Keratinocyte (primary cell): ENCODE data around the gene CXCL10.

ENCODE experiments used
- EZH2 ChIP-seq: IDR thresholded peaks from one replicate; pipeline ENCODE4 v1.6.1; 2012; ENCODE audit warnings: inconsistent platforms, mild to moderate bottlenecking, low read length, moderate library complexity
- TF ChIP-seq, protein P1 (sequence below), 3 experiments: IDR thresholded peaks in 1 of 3; conservative IDR thresholded peaks in 1 of 3; optimal IDR thresholded peaks in 1 of 3; 2 replicates in 2 of 3; 3 replicates in 1 of 3; pipeline versions ENCODE3 to v1.5.1; 2011; ENCODE audit warnings: low read length in 3 of 3, mild to moderate bottlenecking in 3 of 3, moderate library complexity in 2 of 3, control low read depth in 1 of 3, inconsistent platforms in 1 of 3; ENCODE audit not compliant: insufficient read depth in 2 of 3; ENCODE audit errors: extremely low read depth in 1 of 3

DNA sequence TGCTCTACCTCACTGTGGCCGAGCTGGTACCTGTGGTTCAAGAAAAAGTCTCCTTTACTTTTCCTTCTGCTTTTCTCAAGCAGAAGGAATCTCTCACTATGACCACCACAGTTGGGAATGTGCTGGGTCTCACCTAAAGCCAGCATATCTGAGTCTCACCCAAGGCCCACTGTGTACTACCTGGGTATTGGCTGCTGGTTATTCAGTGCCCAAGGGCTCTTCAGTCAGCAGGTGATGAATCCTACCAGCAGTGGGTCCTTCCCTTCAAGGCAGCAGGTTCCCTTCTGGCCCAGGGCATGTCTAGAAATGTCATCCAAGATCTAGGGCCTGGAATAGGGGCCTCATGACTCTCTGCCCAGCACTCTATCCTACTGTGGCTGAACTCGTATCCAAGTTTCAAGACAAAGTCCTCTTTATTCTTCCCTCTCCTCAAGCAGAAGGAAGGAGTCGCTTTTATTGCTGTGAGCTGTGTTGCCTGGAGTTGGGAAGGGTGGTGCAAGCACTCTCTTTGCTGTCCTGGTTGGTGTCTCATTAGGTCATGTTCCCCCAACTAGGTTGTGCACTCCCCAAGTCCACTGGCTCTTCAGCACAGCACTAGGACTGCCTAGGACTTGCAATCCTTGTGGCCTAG lies 6.1 kb downstream of the CXCL10 start:
- TF ChIP-seq, protein P1, sequence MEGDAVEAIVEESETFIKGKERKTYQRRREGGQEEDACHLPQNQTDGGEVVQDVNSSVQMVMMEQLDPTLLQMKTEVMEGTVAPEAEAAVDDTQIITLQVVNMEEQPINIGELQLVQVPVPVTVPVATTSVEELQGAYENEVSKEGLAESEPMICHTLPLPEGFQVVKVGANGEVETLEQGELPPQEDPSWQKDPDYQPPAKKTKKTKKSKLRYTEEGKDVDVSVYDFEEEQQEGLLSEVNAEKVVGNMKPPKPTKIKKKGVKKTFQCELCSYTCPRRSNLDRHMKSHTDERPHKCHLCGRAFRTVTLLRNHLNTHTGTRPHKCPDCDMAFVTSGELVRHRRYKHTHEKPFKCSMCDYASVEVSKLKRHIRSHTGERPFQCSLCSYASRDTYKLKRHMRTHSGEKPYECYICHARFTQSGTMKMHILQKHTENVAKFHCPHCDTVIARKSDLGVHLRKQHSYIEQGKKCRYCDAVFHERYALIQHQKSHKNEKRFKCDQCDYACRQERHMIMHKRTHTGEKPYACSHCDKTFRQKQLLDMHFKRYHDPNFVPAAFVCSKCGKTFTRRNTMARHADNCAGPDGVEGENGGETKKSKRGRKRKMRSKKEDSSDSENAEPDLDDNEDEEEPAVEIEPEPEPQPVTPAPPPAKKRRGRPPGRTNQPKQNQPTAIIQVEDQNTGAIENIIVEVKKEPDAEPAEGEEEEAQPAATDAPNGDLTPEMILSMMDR (optimal IDR thresholded peaks at IDR 0.05 in 1 of 3, IDR thresholded peaks at IDR 0.05 in 1 of 3, conservative IDR thresholded peaks at IDR 0.05 in 1 of 3; ENCODE audit: extremely low read depth in 1 of 3, insufficient read depth in 2 of 3, low read length in 3 of 3), result no peak
- TF ChIP-seq EZH2, result no peak
